HCT116 (cell line): Measurements from ENCODE around the gene RUNDC3A. TPM values are rescaled to one million over a fixed set of nuclear protein-coding genes. Genes with fewer than 3 reads are reported as not detected.

Source experiments
- ATAC-seq: fragments of 200-7000 bp; cut with Tn5 transposase; 2 replicates; pipeline ENCODE4 v1.9.1; 2020; ENCODE audit warnings: mild to moderate bottlenecking, moderate library complexity
- BruUV-seq: library from RNA; stranded (reverse); fragments of 400-500 nt; replicated peaks from 2 replicates; lab custom pipeline; 2021; lab: Mats Ljungman, UMichigan
- CTCF ChIA-PET: fragments of 300-600 bp; sonication (Branson Sonifier 250); formaldehyde crosslinking; loops from one replicate; lab custom pipeline; 2021; ENCODE audit warnings: antibody characterized with exemption; lab: Charles Lee
- POLR2A ChIA-PET: fragments of 300-600, 350-600 bp; sonication (Branson Sonifier 250); formaldehyde crosslinking; loops from one replicate; lab custom pipeline; 2021; ENCODE audit warnings: antibody characterized with exemption; lab: Charles Lee
- RAD21 ChIA-PET, 2 experiments: fragments of 300-600 bp; sonication (Branson Sonifier 250); formaldehyde crosslinking; loops; one replicate each; lab custom pipeline; 2023; ENCODE audit warnings: low total read pairs in 2 of 2; ENCODE audit not compliant: uncharacterized antibody in 2 of 2, unreplicated experiment in 2 of 2, low non-redundant PET in 1 of 2; lab: Charles Lee
- DNase-seq: peaks from one replicate; pipeline ENCODE4 v3.0.0-alpha.2; 2010; ENCODE audit warnings: low read depth, low spot score
- H2AFZ ChIP-seq: fragments of 200-600 bp; shearing (Covaris generic), sonication (generic); 2 replicates; pipeline ENCODE4 v1.6.1; 2017; ENCODE audit warnings: low read depth, mixed run types, mixed read lengths, antibody characterized with exemption, low read length; ENCODE audit not compliant: poor library complexity, severe bottlenecking
- H3K27ac ChIP-seq: 2 replicates; pipeline ENCODE4 v1.5.1; 2012; ENCODE audit warnings: low read depth, low read length
- H3K27me3 ChIP-seq: fragments of 200-600 bp; sonication (generic); 2 replicates; pipeline ENCODE4 v1.6.1; 2016; ENCODE audit warnings: mixed run types, low read length, mixed read lengths; ENCODE audit not compliant: insufficient read depth
- H3K36me3 ChIP-seq, 2 experiments: fragments of 200-500 bp in 1 of 2; fragments of 200-600 bp in 1 of 2; sonication (Bioruptor generic) in 1 of 2; sonication (generic) in 1 of 2; 2 replicates each; pipeline versions ENCODE4 v1.5.1 to v1.6.1; 2014 to 2016; ENCODE audit warnings: low read length in 2 of 2, inconsistent platforms in 1 of 2, mixed read lengths in 1 of 2, mixed run types in 1 of 2; ENCODE audit not compliant: insufficient read depth in 2 of 2, control insufficient read depth in 1 of 2
- H3K4me1 ChIP-seq, 2 experiments: fragments of 200-600 bp in 1 of 2; sonication (generic) in 1 of 2; 2 replicates each; pipeline versions ENCODE4 v1.5.1 to v1.6.1; 2012 to 2017; ENCODE audit warnings: low read length in 2 of 2, inconsistent platforms in 1 of 2, mild to moderate bottlenecking in 1 of 2, mixed read lengths in 1 of 2, mixed run types in 1 of 2, moderate library complexity in 1 of 2; ENCODE audit not compliant: insufficient read depth in 2 of 2, control insufficient read depth in 1 of 2
- H3K4me2 ChIP-seq: fragments of 200-600 bp; sonication (generic); 2 replicates; pipeline ENCODE4 v1.6.1; 2017; ENCODE audit warnings: mixed run types, low read length, mixed read lengths
- H3K4me3 ChIP-seq, 2 experiments: fragments of 200-600 bp in 1 of 2; sonication (generic) in 1 of 2; replicated peaks in 1 of 2; 2 replicates each; pipeline ENCODE4 v1.5.1; 2011 to 2016; ENCODE audit warnings: low read length in 2 of 2, control low read depth in 1 of 2, low read depth in 1 of 2, mild to moderate bottlenecking in 1 of 2, mixed read lengths in 1 of 2, mixed run types in 1 of 2
- H3K79me2 ChIP-seq: fragments of 200-600 bp; sonication (generic); 2 replicates; pipeline ENCODE4 v1.6.1; 2017; ENCODE audit warnings: mild to moderate bottlenecking, mixed run types, low read length, moderate library complexity, mixed read lengths; ENCODE audit not compliant: insufficient read depth
- H3K9ac ChIP-seq: fragments of 200-600 bp; sonication (generic); 2 replicates; pipeline ENCODE4 v1.6.1; 2016; ENCODE audit warnings: low read length, mixed read lengths
- H3K9me2 ChIP-seq: fragments of 200-600 bp; sonication (generic), shearing (Covaris generic); 2 replicates; pipeline ENCODE4 v1.6.1; 2017; ENCODE audit warnings: mixed run types, mild to moderate bottlenecking, moderate library complexity; ENCODE audit not compliant: insufficient read depth
- H3K9me3 ChIP-seq, 2 experiments: fragments of 200-500 bp in 1 of 2; fragments of 200-600 bp in 1 of 2; sonication (Bioruptor generic) in 1 of 2; sonication (generic) in 1 of 2; 2 replicates each; pipeline ENCODE4 v1.6.1; 2014 to 2017; ENCODE audit warnings: low read length in 2 of 2, mixed read lengths in 2 of 2, inconsistent platforms in 1 of 2, low read depth in 1 of 2, mild to moderate bottlenecking in 1 of 2, mixed run types in 1 of 2, moderate library complexity in 1 of 2; ENCODE audit not compliant: control insufficient read depth in 1 of 2, insufficient read depth in 1 of 2
- H4K20me1 ChIP-seq: fragments of 200-600 bp; sonication (generic), shearing (Covaris generic); 2 replicates; pipeline ENCODE4 v1.6.1; 2017; ENCODE audit warnings: mixed run types, mild to moderate bottlenecking, moderate library complexity; ENCODE audit not compliant: insufficient read depth
- CEBPB ChIP-seq: IDR thresholded peaks from 2 replicates; pipeline ENCODE4 v1.6.1; 2012; ENCODE audit warnings: low read depth
- ELF1 ChIP-seq: IDR thresholded peaks from 2 replicates; pipeline ENCODE4 v1.6.1; 2012; ENCODE audit warnings: low read depth, borderline replicate concordance
- EZH2phosphoT487 ChIP-seq: fragments of 200-600 bp; IDR thresholded peaks from 2 replicates; pipeline ENCODE4 v1.6.1; 2018; ENCODE audit warnings: antibody characterized with exemption, borderline replicate concordance
- FOSL1 ChIP-seq: IDR thresholded peaks from 2 replicates; pipeline ENCODE4 v1.6.1; 2012; ENCODE audit warnings: low read depth
- JUND ChIP-seq: IDR thresholded peaks from 2 replicates; pipeline ENCODE4 v1.6.1; 2012
- SIN3A ChIP-seq: IDR thresholded peaks from 2 replicates; pipeline ENCODE4 v1.6.1; 2012; ENCODE audit warnings: low read depth
- SP1 ChIP-seq: IDR thresholded peaks from 2 replicates; pipeline ENCODE4 v1.6.1; 2012; ENCODE audit warnings: low read depth
- SRF ChIP-seq: IDR thresholded peaks from 2 replicates; pipeline ENCODE4 v1.6.1; 2012; ENCODE audit warnings: low read depth
- YY1 ChIP-seq: IDR thresholded peaks from 2 replicates; pipeline ENCODE4 v1.6.1; 2011; ENCODE audit warnings: low read length, low read depth, moderate library complexity, mild to moderate bottlenecking; ENCODE audit not compliant: insufficient replicate concordance; ENCODE audit errors: extremely low read depth
- ZFX ChIP-seq: fragments of 450-650 bp; IDR thresholded peaks from 2 replicates; pipeline ENCODE4 v1.6.1; 2017
- intact Hi-C: fragments of 100-400 bp; cut with micrococcal nuclease; formaldehyde crosslinking; loops from 2 replicates; pipeline ENCODE4 v1.10.0; 2022
- total RNA-seq: library from RNA; stranded (reverse); gene quantifications from one replicate; pipeline ENCODE4 v1.2.1, GENCODE V29; 2021; ENCODE audit not compliant: unreplicated experiment
- TF ChIP-seq, protein P1 (sequence below): IDR thresholded peaks from 2 replicates; pipeline ENCODE4 v1.6.1; 2012; ENCODE audit warnings: low read depth
- TF ChIP-seq, protein P2 (sequence below): IDR thresholded peaks from 2 replicates; pipeline ENCODE4 v1.6.1; 2012

The RUNDC3A gene
- total RNA-seq, 1 experiment from 2014 or later: 0.61 TPM

DNA sequence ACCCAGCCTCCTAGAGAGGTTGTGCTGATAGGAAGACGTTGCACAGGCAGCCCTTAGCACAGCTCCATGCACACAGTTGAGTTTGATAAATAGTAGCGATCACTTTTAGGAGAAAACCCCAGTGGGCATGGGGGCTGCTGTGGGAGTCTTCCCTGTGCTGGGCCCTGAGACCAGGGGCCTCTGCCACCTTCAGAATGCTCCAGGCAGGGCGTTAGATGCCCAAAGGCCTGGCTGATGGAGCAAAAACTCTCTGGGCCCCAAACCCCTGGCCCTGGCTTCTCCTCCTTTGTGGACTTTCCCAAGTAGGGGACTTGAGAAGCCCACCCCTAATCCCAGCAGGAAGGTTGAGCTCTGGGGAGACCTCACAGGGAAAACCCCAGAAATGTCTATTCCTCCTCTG, 26.1 kb upstream of the RUNDC3A start:
- Histone ChIP-seq H3K9me2 (no peaks in the 10 kb centered on the region), H3K4me3 (no peak overlapping the region), H3K27ac (no peak overlapping the region), H3K79me2 (no peaks in the 10 kb centered on the region), H3K9ac (no peak overlapping the region)
- CTCF ChIA-PET: no interaction called here
- RAD21 ChIA-PET: no interaction called here
- no peak for DNase-seq
- no peak for TF ChIP-seq JUND
- TF ChIP-seq SIN3A: no peak
- TF ChIP-seq ELF1: no peak
- TF ChIP-seq, protein P1, sequence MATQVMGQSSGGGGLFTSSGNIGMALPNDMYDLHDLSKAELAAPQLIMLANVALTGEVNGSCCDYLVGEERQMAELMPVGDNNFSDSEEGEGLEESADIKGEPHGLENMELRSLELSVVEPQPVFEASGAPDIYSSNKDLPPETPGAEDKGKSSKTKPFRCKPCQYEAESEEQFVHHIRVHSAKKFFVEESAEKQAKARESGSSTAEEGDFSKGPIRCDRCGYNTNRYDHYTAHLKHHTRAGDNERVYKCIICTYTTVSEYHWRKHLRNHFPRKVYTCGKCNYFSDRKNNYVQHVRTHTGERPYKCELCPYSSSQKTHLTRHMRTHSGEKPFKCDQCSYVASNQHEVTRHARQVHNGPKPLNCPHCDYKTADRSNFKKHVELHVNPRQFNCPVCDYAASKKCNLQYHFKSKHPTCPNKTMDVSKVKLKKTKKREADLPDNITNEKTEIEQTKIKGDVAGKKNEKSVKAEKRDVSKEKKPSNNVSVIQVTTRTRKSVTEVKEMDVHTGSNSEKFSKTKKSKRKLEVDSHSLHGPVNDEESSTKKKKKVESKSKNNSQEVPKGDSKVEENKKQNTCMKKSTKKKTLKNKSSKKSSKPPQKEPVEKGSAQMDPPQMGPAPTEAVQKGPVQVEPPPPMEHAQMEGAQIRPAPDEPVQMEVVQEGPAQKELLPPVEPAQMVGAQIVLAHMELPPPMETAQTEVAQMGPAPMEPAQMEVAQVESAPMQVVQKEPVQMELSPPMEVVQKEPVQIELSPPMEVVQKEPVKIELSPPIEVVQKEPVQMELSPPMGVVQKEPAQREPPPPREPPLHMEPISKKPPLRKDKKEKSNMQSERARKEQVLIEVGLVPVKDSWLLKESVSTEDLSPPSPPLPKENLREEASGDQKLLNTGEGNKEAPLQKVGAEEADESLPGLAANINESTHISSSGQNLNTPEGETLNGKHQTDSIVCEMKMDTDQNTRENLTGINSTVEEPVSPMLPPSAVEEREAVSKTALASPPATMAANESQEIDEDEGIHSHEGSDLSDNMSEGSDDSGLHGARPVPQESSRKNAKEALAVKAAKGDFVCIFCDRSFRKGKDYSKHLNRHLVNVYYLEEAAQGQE: no peak
- no peak for TF ChIP-seq FOSL1
- TF ChIP-seq SRF: no peak
- TF ChIP-seq, protein P2, sequence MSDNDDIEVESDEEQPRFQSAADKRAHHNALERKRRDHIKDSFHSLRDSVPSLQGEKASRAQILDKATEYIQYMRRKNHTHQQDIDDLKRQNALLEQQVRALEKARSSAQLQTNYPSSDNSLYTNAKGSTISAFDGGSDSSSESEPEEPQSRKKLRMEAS: no peak
- TF ChIP-seq CEBPB: no peak
- no peak for TF ChIP-seq ZFX
- no peak for TF ChIP-seq EZH2phosphoT487
- no peak for TF ChIP-seq YY1
- no peak for TF ChIP-seq SP1
- TF ChIP-seq, all 23 proteins: peak for 0
- Histone ChIP-seq H3K36me3 (no peaks in the 10 kb centered on the region), H3K4me2 (no peak overlapping the region), H2AFZ (no peak overlapping the region), H3K4me1 (peaks cover 0 to 11% of the 10 kb centered on the region in 2 experiments; a peak in 2 of 4 replicates), H3K27me3 (no peaks in the 10 kb centered on the region), H3K9me3 (no peaks in the 10 kb centered on the region), H4K20me1 (no peaks in the 10 kb centered on the region)
- ATAC-seq: no peak
- POLR2A ChIA-PET: no interaction called here
- no TSS peak for BruUV-seq
- intact Hi-C loops: no loop called here
